ENCODE results near the gene PRUNE2.

DNA sequence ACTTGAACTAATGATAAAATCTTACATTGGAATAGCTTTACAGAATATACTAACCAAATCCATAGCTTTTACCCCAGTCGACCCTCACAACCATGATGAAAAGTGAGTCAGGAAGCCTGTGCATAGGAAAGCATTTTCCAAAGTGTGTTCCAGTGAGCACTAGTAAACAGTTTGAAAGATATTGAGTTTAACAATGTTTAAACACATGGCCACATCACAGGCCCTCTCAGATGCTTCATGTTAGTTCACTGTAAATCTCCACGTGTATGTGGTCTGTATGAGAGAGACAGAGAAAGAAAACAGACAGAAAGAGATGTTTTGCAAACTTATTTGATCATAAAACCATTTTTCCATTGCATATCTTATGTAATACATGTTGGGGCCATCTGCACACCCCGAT, 27.0 kb downstream of the PRUNE2 start:
- TF ChIP-seq POLR2AphosphoS5 (IDR thresholded peaks at IDR 0.05) (no peak), CTCF (IDR thresholded peaks at IDR 0.05) (no peak), POLR2A (IDR thresholded peaks at IDR 0.05) (no peak)

All from transverse colon (tissue), 4 donors.